Epithelial cell of prostate (primary cell): ENCODE results near the gene SIK3.
A peak's percentile ranks its signal among the peaks of the same experiment; 100 is the strongest.
"Not testable (repeated sequence)": the region's sequence is repeated elsewhere in the genome, so short reads cannot be mapped to it uniquely, and the experiment has no call there.

ENCODE experiments used
- DNase-seq: peaks from one replicate; pipeline ENCODE4 v3.0.0-alpha.2; 2011; ENCODE audit warnings: low read depth, low spot score
- H3K27ac ChIP-seq: fragments of 450-650 bp; 2 replicates; pipeline ENCODE4 v1.5.1; 2017; ENCODE audit warnings: mild to moderate bottlenecking

The SIK3 gene

GRCh38 chr11:117055469-117055868 is 42.8 kb downstream of the SIK3 start:
- DNase-seq: no peak
- H3K27ac ChIP-seq: no peak overlapping the region

- no peak overlapping the region for H3K27ac ChIP-seq
- DNase-seq: no peak
These were observed 43.8 kb downstream of the SIK3 start for GRCh38 chr11:117054382-117054781.

- no peak for DNase-seq
These were observed 45.8 kb downstream of the SIK3 start for GRCh38 chr11:117052196-117053149.

GRCh38 chr11:117050121-117050520 is 48.1 kb downstream of the SIK3 start:
- DNase-seq: not testable (repeated sequence)

More at GRCh38 chr11:117052196-117053149, 45.8 kb downstream of the SIK3 start:
- no peak overlapping the region for H3K27ac ChIP-seq

GRCh38 chr11:117046627-117047026 is 51.6 kb downstream of the SIK3 start:
- H3K27ac ChIP-seq, DNase-seq: not testable (repeated sequence)

More at GRCh38 chr11:117050121-117050520, 48.1 kb downstream of the SIK3 start:
- H3K27ac ChIP-seq: not testable (repeated sequence)

GRCh38 chr11:117045956-117046355 is 52.3 kb downstream of the SIK3 start:
- DNase-seq: no peak
- H3K27ac ChIP-seq: no peak overlapping the region

GRCh38 chr11:117045196-117045595 is 53.0 kb downstream of the SIK3 start:
- DNase-seq: no peak
- no peak overlapping the region for H3K27ac ChIP-seq

GRCh38 chr11:117044287-117045035 is 53.8 kb downstream of the SIK3 start:
- DNase-seq: no peak
- H3K27ac ChIP-seq: no peak overlapping the region

- no peak for DNase-seq
- H3K27ac ChIP-seq: no peak overlapping the region
These were observed 55.5 kb downstream of the SIK3 start for GRCh38 chr11:117042689-117043088.

- DNase-seq: no peak
- H3K27ac ChIP-seq: no peak overlapping the region
These were observed 58.3 kb downstream of the SIK3 start for GRCh38 chr11:117039900-117040299.

GRCh38 chr11:117039270-117039669 is 59.0 kb downstream of the SIK3 start:
- no peak for DNase-seq
- H3K27ac ChIP-seq: no peak overlapping the region

GRCh38 chr11:117037975-117038350 is 60.3 kb downstream of the SIK3 start:
- H3K27ac ChIP-seq: no peak overlapping the region
- no peak for DNase-seq

GRCh38 chr11:117037279-117037974 is 60.8 kb downstream of the SIK3 start:
- DNase-seq: no peak
- no peak overlapping the region for H3K27ac ChIP-seq

GRCh38 chr11:117034901-117035300 is 63.3 kb downstream of the SIK3 start:
- DNase-seq: no peak
- H3K27ac ChIP-seq: no peak overlapping the region

GRCh38 chr11:117026593-117027330 is 71.5 kb downstream of the SIK3 start:
- H3K27ac ChIP-seq: peak overlapping the region; percentile 32
- DNase-seq: no peak

- DNase-seq, H3K27ac ChIP-seq: not testable (repeated sequence)
These were observed 74.5 kb downstream of the SIK3 start for GRCh38 chr11:117023707-117024106.

GRCh38 chr11:117023178-117023577 is 75.0 kb downstream of the SIK3 start:
- DNase-seq: no peak
- H3K27ac ChIP-seq: no peak overlapping the region

- no peak for DNase-seq
- H3K27ac ChIP-seq: no peak overlapping the region
These were observed 75.7 kb downstream of the SIK3 start for GRCh38 chr11:117022526-117022925.

GRCh38 chr11:117020869-117021564 is 77.2 kb downstream of the SIK3 start:
- no peak for DNase-seq
- no peak overlapping the region for H3K27ac ChIP-seq
